Stromal cell of bone marrow (primary cell): ENCODE data around the gene OR8B3.

Experiments
- DNase-seq: peaks from one replicate; pipeline ENCODE4 v3.0.0-alpha.2; 2012; ENCODE audit warnings: low read depth

The OR8B3 gene

GRCh38 chr11:124359566-124359965 lies 39.3 kb downstream of the OR8B3 start:
- DNase-seq = no peak

GRCh38 chr11:124346311-124346955 lies 52.4 kb downstream of the OR8B3 start:
- DNase-seq = no peak
